NCI-H128 (cell line): ENCODE data around the gene CHD2.
"Not testable (repeated sequence)": the region's sequence is repeated elsewhere in the genome, so short reads cannot be mapped to it uniquely, and the experiment has no call there.

Source experiments
- DNase-seq: peaks from one replicate; lab custom pipeline; 2025; ENCODE audit not compliant: unreplicated experiment; lab: John Stamatoyannopoulos, UW

The CHD2 gene

DNA sequence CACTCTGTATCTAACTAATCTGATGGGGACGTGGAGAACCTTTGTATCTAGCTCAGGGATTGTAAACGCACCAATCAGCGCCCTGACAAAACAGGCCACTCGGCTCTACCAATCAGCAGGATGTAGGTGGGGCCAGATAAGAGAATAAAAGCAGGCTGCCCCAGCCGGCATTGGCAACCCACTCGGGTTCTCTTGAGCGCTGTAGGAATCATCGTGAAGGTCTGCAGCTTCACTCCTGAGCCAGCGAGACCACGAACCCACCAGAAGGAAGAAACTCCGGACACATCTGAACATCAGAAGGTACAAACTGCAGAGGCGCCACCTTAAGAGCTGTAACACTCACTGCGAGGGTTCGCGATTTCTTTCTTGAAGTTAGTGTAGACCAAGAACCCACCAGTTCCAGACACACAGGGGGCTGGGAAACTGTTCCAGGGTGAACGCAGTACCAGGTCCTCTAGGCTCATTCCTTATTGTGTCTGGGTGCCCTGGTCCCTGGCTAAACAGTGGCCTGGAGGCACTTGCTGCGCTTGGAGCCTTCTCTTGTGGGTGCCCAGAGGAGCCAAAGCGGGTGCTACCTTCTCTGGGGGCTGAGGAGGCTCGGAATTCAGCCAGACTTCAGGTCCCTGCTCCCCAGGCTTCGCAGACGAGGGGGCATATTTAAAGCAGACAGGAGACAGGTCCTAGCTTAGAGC, 132.5 kb downstream of the CHD2 start:
- DNase-seq = not testable (repeated sequence)

DNA sequence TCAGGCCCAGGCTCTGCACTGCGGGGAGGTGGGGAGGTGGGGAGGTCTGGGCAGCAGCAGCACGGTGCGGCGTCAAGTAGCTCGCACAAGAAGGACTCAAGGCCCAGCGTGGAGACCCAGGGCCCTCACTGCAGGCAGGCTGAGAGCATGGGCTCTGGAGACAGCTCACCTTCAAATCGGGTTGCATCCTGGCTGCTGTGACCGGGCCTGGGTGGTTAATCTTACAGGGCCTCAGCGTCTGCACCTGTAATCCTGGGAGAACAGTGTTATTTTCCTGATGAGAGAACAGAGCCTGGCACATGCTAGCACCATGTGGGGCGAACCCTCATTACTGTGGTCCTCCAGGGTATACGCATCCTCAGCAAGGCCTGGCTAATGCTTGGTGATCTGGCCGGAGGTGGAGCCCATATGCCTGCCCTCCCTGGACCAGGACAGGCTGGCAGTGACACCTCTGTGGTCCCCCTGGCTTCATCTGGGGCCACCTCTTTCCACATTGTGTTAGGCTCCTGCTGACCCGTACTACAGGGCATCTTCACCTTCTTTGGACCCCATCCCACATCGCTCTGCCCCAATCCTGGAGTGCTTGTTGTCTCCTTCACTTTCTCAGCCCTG, 133.4 kb downstream of the CHD2 start:
- DNase-seq = no peak

GRCh38 chr15:93034512-93034911, 134.4 kb downstream of the CHD2 start:
- DNase-seq = no peak

DNA sequence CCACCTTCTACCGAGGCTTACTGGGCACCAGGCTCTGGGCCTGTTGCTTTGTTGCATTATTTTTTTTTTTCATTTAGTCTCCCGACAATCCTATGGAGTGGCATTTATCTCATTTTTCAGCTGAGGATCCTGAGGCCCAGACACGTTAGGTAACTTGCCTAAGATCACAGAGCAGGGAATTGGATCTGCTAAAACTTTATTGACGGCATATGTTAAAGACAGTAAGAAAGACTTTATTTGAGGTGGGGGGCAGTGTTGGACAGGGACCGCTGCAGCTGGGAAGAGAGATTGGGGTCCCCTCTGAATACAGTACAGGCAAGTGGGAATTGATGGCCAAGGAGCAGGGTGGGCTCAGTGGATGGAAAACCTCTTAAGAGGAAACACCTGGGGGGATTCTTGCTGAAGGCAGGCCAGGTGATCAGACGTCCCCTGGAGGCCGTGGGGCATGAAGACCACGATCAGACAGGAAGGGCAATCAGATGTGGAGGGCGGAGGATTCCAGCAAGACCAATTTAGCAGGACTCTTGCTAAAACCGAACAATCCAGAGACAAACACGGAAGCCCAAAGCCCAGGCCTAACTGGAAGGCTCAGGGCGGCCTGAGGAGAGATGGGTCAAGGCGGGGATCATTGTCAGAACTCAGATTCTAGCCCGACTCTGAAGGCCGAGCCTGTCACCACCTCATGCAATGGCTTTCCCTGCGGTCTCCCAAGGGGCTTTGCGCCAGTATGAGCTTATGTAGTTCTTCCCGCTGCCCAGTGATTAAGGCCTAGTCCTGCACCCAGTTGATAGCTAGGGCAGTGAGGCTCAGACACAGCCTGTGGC, 135.2 kb downstream of the CHD2 start:
- no peak for DNase-seq

- DNase-seq = no peak
These were observed 136.1 kb downstream of the CHD2 start for GRCh38 chr15:93035953-93036810.

GRCh38 chr15:93036951-93037819, 137.1 kb downstream of the CHD2 start:
- no peak for DNase-seq

DNA sequence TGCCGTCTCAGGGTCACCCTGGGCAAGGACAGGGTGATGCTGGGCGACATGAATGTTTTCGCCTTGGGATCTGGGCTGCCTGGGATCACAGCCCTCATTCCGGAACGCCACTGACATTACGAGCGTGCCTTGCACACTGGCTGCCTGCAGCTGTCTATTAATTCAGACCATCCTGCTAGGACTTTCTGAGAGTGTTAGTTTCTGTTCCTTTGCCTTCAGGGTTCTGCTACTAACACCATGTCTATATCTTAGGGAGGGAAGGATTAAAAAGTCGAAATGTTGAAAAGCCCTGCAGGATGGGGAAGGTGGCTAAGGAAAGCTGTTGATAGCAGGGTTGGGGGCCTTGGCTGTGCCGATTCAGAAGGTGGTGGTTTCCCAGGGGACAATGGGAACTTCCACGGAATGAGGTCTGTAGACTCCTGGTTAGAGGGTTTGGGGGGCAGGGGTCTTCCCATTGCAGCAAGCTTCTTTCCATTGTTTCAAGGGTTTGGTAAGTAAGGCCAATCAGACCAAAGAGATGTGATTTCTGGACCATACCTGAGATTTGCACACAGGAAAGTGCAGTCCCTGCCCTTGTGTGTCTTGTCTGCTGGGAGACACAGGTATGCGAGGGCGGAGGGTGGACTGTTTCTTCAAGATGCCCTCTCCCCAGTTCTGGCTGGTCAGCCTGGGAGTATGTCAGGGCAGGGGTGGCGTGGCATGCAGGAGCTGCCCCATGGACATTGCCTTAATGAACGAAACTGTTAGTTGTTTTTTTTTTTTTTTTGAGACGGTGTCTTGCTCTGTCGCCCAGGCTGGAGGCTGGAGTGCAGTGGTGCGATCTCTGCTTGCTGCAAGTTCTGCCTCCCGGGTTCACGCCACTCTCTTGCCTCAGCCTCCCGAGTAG, 137.9 kb downstream of the CHD2 start:
- no peak for DNase-seq

DNA sequence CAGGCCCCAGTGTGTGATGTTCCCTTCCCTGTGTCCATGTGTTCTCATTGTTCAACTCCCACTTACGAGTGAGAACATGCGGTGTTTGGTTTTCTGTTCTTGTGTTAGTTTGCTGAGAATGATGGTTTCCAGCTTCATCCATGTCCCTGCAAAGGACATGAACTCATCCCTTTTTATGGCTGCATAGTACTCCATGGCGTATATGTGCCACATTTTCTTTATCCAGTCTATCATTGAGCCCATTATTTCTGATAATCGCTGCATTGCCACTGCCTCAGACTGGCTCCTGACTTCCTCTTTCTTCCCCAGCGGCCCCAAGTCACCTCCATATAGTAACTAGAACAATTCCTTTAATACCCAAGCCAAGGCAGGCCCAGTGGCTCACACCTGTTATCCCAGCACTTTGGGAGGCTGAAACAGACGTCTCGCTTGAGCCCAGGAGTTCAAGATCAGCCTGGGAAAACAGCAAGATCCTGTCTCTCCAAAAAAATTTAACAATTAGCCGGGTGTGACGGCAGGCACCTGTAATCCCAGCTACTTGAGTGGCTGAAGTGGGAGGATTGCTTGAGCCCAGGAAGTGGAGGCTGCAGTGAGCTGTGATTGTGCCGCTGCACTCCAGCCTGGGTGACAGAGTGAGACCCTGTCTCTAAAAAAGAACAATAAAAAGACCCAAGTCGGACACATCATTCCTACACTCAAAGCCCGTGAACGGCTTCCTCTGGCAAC, 139.6 kb downstream of the CHD2 start:
- not testable (repeated sequence) for DNase-seq

DNA sequence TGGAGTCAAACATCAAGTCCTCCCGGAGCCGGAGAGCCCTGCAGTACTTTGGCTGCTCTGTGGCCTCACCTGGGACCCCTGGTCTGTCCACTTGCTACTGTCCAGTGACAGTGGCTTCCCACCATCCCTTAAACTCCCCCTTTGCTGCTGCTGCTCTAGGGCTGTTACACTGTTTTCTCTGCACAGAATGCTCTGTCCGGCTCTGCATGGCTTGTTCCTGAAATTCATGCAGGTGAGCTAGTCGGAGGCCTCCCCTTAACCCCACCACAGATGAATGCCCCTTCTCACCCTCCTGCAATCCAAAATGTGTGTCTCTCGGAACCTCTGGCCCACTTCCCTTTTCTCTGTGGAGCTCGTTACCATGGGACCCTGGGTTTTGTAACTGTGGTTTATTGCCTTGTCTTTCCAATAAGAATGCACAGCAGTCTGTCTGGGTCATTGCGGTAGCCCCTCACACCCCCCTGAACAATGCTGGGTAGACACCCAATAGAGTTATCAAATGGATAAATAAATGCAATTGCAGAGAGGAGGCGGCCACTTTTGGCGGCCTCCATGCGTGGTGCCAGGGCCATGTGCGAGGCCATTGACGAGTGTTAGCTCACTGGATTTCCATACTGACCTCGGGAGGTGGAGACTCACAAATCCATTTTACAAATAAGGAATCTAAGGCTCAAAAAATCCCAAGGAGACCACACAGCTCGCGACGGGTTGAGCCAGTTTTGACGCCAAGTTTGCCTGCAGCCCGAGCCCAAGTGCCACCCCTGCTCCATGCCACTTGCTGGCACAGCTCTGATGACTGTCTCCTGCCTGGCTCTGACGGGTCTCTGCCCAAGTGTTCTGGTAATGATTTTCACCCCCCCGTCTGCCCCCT, 140.4 kb downstream of the CHD2 start:
- no peak for DNase-seq

GRCh38 chr15:93041159-93041547, 141.0 kb downstream of the CHD2 start:
- no peak for DNase-seq

DNA sequence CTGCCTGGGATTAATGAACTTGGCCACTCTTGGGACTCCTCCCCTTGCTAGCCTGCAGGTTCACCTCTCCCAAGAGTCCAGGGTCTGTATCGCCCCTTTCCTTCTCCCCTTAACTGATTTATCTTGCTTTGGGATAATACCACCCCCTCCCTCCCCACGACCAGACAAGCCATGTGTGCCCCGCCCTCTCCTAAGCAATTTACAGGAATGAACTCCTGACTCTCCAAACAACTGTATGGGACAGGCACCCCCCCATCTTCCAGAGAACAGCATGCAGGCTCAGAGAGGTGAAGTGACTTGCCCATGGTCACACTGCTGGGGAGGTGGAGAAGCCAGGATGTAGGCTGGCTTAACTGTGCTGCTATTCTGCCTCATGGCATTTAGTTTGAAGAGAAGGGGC, 142.1 kb downstream of the CHD2 start:
- no peak for DNase-seq

GRCh38 chr15:93042691-93043378, 142.7 kb downstream of the CHD2 start:
- DNase-seq = no peak

DNA sequence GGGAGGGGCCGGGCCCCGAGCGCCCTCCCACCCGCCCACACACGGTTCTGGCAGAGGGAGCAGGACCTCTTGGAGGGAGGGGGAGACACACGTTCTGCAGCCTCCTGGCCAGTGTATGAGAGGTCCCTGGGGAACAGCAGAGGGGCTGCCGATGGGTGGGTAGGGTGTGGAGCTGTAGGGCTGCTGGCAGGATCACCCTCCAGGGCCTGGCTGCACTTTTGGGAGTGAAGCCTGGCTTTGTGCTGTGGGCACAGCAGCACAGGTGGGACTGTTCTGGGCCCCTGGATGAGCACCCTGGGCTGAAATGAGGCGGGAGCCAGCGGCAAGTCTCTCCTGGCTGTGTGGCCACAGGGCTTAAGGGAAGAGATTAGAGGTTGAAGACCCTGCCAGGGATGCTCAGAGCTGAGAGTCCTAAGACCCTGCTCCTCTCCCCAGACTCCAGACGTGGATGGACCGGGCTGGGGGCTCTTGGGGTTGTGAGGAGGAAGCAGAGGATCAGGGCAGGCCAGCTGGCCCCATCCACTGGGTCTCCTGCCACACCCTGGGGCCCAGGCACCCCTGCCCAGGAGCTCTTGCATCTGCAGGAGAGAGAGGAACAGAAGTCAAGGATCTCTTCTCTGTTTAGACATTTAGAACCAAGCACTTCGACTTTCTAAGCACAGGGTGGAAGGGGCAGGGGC, 143.6 kb downstream of the CHD2 start:
- no peak for DNase-seq

DNA sequence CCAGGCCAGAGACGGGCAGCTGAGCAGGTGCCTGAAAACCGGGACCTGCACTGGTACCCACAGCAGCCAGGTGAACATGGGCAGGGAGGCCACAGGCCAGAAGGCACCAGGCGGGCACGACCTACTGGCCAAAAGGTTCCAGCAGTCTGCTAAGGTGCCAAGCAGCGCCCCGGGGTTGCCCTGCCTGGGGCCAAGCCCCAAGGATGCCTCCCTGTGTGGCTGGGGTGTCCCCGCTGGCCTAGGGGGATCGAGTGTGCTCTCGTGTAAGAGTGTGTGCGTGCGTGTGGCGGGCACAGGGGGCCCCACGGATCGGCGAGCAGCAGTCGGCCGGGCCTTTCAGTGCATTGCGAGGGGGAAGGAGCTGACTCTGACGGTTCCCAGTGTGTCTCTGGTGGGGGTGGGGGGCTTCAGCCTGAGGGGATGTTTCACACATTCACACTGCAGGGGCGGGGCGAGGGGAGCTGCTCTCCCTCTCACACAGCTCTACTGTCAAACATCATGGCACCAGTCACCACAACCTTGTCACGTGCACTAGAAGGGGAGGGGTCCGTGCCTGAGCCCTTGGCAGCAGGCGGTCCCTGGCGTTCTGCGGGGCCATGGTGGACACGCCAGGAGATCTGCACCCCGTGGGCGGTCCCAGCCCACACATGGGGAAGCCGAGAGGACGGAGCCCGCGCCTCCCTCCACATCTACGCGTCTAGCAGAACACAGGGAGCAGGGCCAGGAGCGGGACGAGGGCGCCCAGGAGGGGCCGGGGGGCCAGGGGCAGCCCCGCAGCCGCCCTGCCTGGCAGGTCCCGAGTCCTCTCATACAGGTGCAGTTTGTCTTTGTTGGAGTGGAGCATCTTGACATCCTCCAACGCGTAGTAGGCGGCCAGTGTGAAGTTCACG, 144.4 kb downstream of the CHD2 start:
- no peak for DNase-seq

DNA sequence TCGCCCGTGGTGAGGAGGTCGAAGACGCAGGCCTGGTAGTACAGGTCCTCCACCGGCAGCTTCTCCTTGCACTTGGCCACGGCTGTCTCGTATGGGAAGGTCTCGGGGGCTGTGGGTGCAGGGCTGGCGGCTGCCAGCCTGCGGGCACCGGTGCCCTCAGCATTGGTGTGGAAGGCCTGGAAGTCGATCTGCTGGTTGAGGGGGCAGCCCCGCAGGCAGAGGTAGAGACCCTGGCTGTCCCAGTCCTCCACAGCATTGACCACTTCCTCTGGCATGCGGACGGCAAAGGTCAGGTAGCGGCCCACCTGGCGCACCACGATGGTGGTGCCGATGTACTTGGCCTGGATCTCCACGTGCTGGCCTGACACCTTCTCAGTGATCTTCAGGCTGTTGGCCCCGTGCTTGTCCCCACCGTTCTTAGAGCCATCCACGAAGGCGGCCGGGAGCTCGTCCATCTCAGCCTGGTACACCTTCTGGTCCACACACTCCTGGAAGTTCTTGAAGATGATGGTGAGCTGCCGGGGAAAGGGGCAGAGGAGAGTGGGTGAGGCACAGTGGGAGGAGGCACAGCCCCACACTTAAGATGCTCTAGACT, 145.2 kb downstream of the CHD2 start:
- DNase-seq = no peak
